ENCODE data around the gene GTPBP2. TPM values are rescaled to one million over a fixed set of nuclear protein-coding genes. Genes with fewer than 3 reads are reported as not detected.
A peak's percentile ranks its signal among the peaks of the same experiment; 100 is the strongest.

GTPBP2 gene
- polyA plus RNA-seq, 1 donor (not counting 4 experiments of a cell fraction or from before 2014, with no cell fraction given), result 59.5 TPM

- Histone ChIP-seq H3K79me2 (ENCODE audit: control insufficient read depth, insufficient read depth, low read length) (no peaks in the 10 kb centered on the region), H3K4me1 (ENCODE audit: control insufficient read depth, extremely low read depth, insufficient read depth, low read length) (peaks cover 11% of the 10 kb centered on the region), H3K9me3 (ENCODE audit: control insufficient read depth, low read depth, low read length) (no peaks in the 10 kb centered on the region), H3K9ac (ENCODE audit: control insufficient read depth, extremely low read depth, insufficient read depth, low read length) (no peak overlapping the region), H3K4me3 (ENCODE audit: control insufficient read depth in 2 of 3, extremely low read depth in 1 of 3, insufficient read depth in 2 of 3, low read depth in 1 of 3, low read length in 3 of 3) (no peak overlapping the region), H2AFZ (ENCODE audit: control insufficient read depth, low read length) (no peak overlapping the region), H3K27me3 (ENCODE audit: control insufficient read depth, extremely low read depth, insufficient read depth, low read length) (no peaks in the 10 kb centered on the region), H3K36me3 (ENCODE audit: control insufficient read depth in 2 of 2, extremely low read depth in 1 of 2, insufficient read depth in 2 of 2, low read length in 2 of 2) (peaks cover 25% of the 10 kb centered on the region in 2 experiments), H4K20me1 (ENCODE audit: control insufficient read depth, extremely low read depth, insufficient read depth, low read length) (no peaks in the 10 kb centered on the region), H3K4me2 (ENCODE audit: control insufficient read depth, extremely low read depth, insufficient read depth, low read depth, low read length) (no peak overlapping the region), H3K27ac (ENCODE audit: control insufficient read depth, insufficient read depth, low read length) (no peak overlapping the region), H3K9me1 (ENCODE audit: control insufficient read depth, extremely low read depth, insufficient read depth, low read length) (no peaks in the 10 kb centered on the region)
- TF ChIP-seq CTCF (optimal IDR thresholded peaks at IDR 0.05 in 1 of 3, IDR thresholded peaks at IDR 0.05 in 1 of 3, conservative IDR thresholded peaks at IDR 0.05 in 1 of 3; ENCODE audit: extremely low read depth in 1 of 3, insufficient read depth in 2 of 3, low read length in 3 of 3) (no peak), EZH2 (IDR thresholded peaks at IDR 0.05; ENCODE audit: low read length) (no peak)
- dilution Hi-C loops (cut with MboI; ENCODE audit: extremely low pct_ligation_motif_present, low sequenced_read_pairs), result no loop called here
- DNase-seq (ENCODE audit: low read depth, low spot score) (peak; percentile 68), FAIRE-seq (no peak)
These were observed 24.9 kb downstream of the GTPBP2 start for GRCh38 chr6:43604174-43604573.

GRCh38 chr6:43600595-43600994, 28.5 kb downstream of the GTPBP2 start:
- Histone ChIP-seq H3K9ac (ENCODE audit: control insufficient read depth, extremely low read depth, insufficient read depth, low read length) (no peak overlapping the region), H2AFZ (ENCODE audit: control insufficient read depth, low read length) (no peak overlapping the region), H3K27ac (ENCODE audit: control insufficient read depth, insufficient read depth, low read length) (no peak overlapping the region), H3K36me3 (ENCODE audit: control insufficient read depth in 2 of 2, extremely low read depth in 1 of 2, insufficient read depth in 2 of 2, low read length in 2 of 2) (peaks cover 19 to 33% of the 10 kb centered on the region in 2 experiments), H3K4me3 (ENCODE audit: control insufficient read depth in 2 of 3, extremely low read depth in 1 of 3, insufficient read depth in 2 of 3, low read depth in 1 of 3, low read length in 3 of 3) (no peak overlapping the region), H3K27me3 (ENCODE audit: control insufficient read depth, extremely low read depth, insufficient read depth, low read length) (no peaks in the 10 kb centered on the region), H4K20me1 (ENCODE audit: control insufficient read depth, extremely low read depth, insufficient read depth, low read length) (no peaks in the 10 kb centered on the region), H3K79me2 (ENCODE audit: control insufficient read depth, insufficient read depth, low read length) (no peaks in the 10 kb centered on the region), H3K9me1 (ENCODE audit: control insufficient read depth, extremely low read depth, insufficient read depth, low read length) (no peaks in the 10 kb centered on the region), H3K9me3 (ENCODE audit: control insufficient read depth, low read depth, low read length) (no peaks in the 10 kb centered on the region), H3K4me1 (ENCODE audit: control insufficient read depth, extremely low read depth, insufficient read depth, low read length) (peaks cover 11% of the 10 kb centered on the region), H3K4me2 (ENCODE audit: control insufficient read depth, extremely low read depth, insufficient read depth, low read depth, low read length) (no peak overlapping the region)
- no peak for TF ChIP-seq CTCF (optimal IDR thresholded peaks at IDR 0.05 in 1 of 3, IDR thresholded peaks at IDR 0.05 in 1 of 3, conservative IDR thresholded peaks at IDR 0.05 in 1 of 3; ENCODE audit: extremely low read depth in 1 of 3, insufficient read depth in 2 of 3, low read length in 3 of 3)
- TF ChIP-seq EZH2 (IDR thresholded peaks at IDR 0.05; ENCODE audit: low read length), result no peak
- FAIRE-seq (no peak), DNase-seq (ENCODE audit: low read depth, low spot score) (no peak)
- dilution Hi-C loops (cut with MboI; ENCODE audit: extremely low pct_ligation_motif_present, low sequenced_read_pairs), result no loop called here

Measured in keratinocyte (primary cell).